Stimulated activated CD4-positive, alpha-beta T cell treated with anti-CD3 and anti-CD28 coated beads, TNF-alpha, amount 100 ng/mL, for 1 hour (primary cell): ENCODE results near the gene ZNF546.
"Not testable (repeated sequence)": the region's sequence is repeated elsewhere in the genome, so short reads cannot be mapped to it uniquely, and the experiment has no call there.

Experiments used
- DNase-seq, 3 donors: peaks; one replicate each; pipeline ENCODE4 v3.0.0-alpha.2; 2020; ENCODE audit warnings: low read depth in 3 of 3, low spot score in 1 of 3

Gene ZNF546

GRCh38 chr19:39996811-39997637 lies at the start of gene ZNF546:
Gene ZNF546, plus strand, starts transcription at chr19:39997060. Its CDS starts 1,267 bp downstream, at chr19:39998327.
- DNase-seq = peak; percentile 71 to 80 (median 78)

DNA sequence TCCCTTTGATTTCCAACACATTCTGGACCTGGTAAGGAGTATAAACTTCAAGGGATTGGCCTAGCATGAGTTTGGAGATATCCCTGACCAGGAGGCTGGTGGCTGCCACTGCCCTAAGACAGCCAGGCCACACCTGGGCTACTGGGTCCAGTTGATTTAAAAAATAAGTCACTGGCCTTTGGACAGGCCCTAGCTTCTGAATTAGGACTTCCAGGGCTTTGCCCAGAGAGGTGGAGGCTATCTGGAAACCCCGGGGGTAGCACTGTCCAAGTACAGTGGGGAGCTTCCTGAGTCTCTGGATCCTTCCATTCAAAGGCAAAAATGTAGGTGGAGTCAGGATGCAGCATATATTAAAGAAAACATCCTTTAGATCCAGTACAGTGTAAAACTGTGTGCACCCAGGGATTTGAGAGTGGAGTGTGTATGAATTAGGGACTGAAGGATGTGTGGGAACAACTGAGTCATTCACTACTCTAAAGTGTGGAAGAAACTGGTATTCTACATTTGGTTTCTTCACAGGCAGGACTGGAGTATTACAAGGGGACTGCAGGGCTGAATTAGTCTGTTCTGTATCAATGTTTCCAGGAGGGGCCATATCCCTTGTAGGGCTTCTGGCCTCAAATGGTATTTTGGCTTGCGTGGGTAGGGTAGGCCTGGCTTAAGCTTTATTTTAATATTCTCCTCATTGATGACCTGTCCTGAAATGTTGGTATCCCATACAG lies 47.7 kb upstream of the ZNF546 start:
- DNase-seq = no peak

GRCh38 chr19:39951065-39951650 lies 45.7 kb upstream of the ZNF546 start:
- DNase-seq = no peak

- DNase-seq = no peak
These were observed 45.2 kb upstream of the ZNF546 start for GRCh38 chr19:39951686-39952085.

- no peak for DNase-seq
These were observed 42.9 kb upstream of the ZNF546 start for GRCh38 chr19:39953915-39954314.

- DNase-seq = not testable (repeated sequence)
These were observed 39.0 kb upstream of the ZNF546 start for GRCh38 chr19:39957886-39958285.

DNA sequence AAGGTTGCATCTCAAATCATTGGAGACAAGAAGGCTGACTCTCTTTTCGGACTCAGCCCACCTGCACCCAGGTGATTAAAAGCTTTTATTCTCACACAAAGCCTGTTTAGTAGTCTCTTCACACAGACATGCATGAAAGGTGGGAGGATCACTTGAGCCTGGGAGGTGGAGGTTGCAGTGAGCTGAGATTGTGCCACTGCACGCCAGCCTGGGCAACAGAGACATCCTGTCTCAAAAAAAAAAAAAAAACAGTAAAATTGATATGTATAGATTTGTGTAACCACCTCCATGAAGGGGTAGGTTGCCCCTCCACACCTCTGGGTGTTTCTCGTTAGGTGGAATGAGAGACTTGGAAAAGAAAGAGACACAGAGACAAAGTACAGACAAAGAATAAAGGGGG lies 37.9 kb upstream of the ZNF546 start:
- not testable (repeated sequence) for DNase-seq

DNA sequence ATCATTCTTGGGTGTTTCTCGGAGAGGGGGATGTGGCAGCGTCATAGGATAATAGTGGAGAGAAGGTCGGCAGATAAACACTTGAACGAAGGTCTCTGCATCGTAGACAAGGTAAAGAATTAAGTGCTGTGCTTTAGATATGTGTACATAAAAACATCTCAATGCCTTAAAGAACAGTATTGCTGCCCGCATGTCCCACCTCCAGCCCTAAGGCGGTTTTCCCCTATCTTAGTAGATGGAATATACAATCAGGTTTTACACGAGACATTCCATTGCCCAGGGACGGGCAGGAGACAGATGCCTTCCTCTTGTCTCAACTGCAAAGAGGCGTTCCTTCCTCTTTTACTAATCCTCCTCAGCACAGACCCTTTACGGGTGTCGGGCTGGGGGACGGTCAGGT lies 37.5 kb upstream of the ZNF546 start:
- not testable (repeated sequence) for DNase-seq

DNA sequence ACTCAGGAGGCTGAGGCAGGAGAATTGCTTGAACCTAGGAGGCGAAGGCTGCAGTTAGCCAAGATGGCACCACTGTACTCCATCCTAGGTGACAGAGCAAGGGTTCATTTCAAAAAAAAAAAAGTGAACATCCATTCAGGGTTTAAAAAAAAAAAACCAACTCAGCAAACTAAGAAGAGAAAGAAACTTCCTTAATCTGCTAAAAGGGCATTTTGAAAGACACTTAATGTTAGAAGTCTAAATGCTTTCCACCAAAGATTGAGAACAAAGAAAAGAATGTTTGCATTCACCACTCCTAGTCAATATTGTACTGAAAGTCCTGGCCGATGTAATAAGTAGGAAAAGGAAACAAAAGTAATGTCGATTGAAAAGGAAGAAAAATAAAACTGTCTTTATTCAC lies 33.0 kb upstream of the ZNF546 start:
- DNase-seq = no peak

- DNase-seq = no peak
These were observed 30.2 kb upstream of the ZNF546 start for GRCh38 chr19:39966617-39967016.

GRCh38 chr19:39967561-39967960 lies 29.3 kb upstream of the ZNF546 start:
- no peak for DNase-seq

DNA sequence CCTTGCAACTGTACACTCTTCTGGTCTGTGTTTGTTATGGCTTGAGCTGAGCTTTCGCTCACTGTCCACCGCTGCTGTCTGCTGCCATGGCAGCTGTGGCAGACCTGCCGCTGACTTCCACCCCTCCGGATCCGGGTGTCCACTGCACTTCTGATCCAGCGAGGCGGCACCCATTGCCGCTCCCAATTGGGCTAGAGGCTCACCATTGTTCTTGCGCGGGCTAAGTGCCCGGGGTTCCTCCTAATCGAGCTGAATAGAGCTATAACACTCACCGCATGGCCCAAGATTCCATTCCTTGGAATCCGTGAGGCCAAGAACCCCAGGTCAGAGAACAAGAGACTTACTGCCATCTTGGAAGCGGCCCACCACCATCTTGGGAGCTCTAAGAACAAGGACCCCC lies 28.1 kb upstream of the ZNF546 start:
- DNase-seq = no peak

DNA sequence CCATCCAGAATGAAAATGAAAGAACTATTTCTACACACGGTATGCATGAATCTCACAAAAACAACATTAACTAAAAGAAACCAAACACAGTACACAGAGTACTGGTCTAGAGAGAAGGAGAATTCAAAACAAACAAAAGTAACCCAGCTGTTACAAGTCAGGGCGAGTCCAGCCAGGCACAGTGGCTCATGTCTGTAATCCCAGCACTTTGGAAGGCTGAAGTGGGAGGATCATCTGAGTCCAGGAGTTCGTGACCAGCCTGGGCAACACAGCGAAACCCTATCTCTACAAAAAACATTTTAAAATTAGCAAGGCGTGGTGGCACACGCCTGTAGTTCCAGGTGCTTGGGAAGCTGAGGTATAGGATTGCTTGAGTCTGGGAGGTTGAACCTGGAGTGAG lies 27.6 kb upstream of the ZNF546 start:
- no peak for DNase-seq

DNA sequence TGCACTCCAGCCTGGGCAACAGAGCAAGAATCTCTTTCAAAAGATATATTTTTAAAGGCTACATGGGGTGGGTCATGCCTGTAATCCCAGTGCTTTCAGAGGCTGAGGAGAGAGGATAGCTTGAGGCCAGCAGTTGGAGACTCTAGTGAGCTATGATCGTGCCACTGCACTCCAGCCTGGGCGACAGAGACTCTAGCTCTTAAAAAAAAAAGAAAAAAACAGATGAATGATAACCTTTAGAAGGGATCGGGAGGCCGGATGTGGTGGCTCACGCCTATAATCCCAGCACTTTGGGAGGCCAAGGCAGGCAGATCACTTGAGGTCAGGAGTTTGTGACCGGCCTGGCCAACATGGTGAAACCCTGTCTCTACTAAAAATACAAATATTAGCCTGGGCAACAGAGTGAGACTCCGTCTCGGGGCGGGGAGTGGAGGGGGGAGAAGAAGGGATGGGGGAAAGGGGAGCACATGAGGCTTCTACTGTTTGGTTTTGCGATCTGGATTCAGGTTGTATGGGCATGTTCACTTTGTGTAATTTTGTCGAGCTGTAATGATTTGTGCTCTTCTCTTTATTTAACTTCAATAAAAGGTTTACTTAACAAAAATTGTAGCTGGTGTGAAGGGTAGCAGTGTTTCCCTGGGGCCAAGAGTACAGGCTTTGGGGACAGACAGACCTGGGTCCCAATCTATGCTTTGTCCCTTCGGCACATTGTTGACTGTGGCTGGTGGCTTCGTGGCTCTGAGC lies 27.0 kb upstream of the ZNF546 start:
- DNase-seq = no peak

- DNase-seq = no peak
These were observed 26.5 kb upstream of the ZNF546 start for GRCh38 chr19:39970425-39970674.

GRCh38 chr19:39970675-39971379 lies 26.0 kb upstream of the ZNF546 start, which contains the start of gene PSMC4:
Gene PSMC4, plus strand, starts transcription at chr19:39971165. Its CDS starts 38 bp downstream, at chr19:39971203.
- DNase-seq = peak; percentile 94 to 98 (median 95)

- DNase-seq = no peak
These were observed 25.4 kb upstream of the ZNF546 start for GRCh38 chr19:39971380-39972035.

DNA sequence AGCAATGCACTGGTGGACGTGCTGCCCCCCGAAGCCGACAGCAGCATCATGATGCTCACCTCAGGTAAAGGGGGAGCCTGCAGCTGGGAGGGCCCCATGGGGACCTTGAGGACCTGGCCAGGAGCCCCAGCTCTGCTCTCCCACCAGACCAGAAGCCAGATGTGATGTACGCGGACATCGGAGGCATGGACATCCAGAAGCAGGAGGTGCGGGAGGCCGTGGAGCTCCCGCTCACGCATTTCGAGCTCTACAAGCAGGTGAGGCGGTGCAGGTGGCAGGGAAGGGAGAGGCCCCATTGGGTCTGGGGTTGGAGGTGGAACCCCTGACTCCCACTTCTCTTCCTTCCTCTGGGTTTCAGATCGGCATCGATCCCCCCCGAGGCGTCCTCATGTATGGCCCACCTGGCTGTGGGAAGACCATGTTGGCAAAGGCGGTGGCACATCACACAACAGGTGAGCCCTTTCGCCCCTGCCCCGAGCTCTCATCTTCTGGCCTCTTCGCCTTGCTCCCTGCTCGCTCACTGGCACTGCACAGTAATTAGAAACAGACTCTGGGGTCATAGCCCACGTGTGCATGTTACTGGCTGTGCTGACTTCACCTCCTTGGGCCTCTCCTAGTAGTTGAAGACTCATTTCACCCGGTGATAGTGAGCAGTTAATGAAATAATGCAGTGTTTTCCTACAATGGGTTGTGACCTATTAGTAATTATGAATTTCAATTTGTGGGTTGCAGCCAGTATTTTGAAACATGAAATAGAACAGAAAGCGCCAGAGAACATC lies 22.3 kb upstream of the ZNF546 start:
- no peak for DNase-seq

GRCh38 chr19:39982883-39983282 lies 14.0 kb upstream of the ZNF546 start:
- no peak for DNase-seq
